ENCODE measurements around the gene BEND5.
A peak's percentile ranks its signal among the peaks of the same experiment; 100 is the strongest.

Gene BEND5

DNA sequence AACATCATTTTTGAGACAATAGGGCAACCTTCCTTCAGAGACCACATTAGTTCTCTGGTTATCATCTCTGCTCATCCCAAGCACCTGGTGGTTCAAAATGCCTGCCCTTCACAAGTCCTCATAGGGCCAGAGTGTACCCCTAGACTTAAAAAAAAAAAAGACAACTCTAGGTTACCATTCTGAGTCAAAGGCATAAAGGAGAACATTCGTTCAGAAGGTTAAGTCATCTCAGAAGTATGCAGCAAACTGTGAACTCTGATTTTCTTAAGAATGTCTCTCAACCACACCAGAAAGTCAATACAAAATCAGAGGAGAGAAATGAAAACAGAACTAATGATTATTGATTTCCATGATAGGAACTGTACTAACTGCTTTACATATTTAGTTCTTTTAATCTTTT lies 9.2 kb upstream of the BEND5 start:
- Mint-ChIP-seq H3K27me3 (peaks cover 0 to 12% of the 10 kb centered on the region in 2 donors), H3K9me3 (no peaks in the 10 kb centered on the region), H3K36me3 (ENCODE audit: insufficient read depth) (no peaks in the 10 kb centered on the region), H3K4me3 (no peak overlapping the region), H3K4me1 (ENCODE audit: low read depth in 2 of 2) (no peaks in the 10 kb centered on the region), H3K27ac (no peak overlapping the region)
- no peak for ATAC-seq (replicated peaks)
- DNase-seq, result no peak

DNA sequence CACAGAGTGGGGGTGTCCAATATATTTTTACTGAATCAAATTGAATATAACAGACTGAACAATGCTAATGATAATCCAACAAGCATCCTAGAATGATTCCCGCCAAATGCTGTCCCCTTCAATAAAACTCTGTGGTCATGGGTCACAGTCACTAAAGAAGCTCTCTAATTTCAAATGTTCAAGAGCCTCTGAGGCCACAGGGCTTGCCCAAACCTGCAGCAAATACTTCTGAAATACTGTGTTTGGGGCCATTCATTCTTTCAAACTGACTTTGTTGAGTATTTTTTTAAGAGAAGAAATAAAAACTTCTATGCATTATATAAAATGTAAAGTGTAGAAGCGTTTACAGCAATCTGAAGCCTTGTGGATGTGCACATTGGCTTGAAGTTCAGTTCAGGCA lies 7.6 kb upstream of the BEND5 start:
- ATAC-seq (replicated peaks), result no peak
- Mint-ChIP-seq H3K36me3 (ENCODE audit: insufficient read depth) (no peaks in the 10 kb centered on the region), H3K27me3 (peaks cover 6 to 12% of the 10 kb centered on the region in 2 donors), H3K27ac (no peak overlapping the region), H3K4me1 (ENCODE audit: low read depth in 2 of 2) (no peaks in the 10 kb centered on the region), H3K9me3 (no peaks in the 10 kb centered on the region), H3K4me3 (no peak overlapping the region)
- no peak for DNase-seq

DNA sequence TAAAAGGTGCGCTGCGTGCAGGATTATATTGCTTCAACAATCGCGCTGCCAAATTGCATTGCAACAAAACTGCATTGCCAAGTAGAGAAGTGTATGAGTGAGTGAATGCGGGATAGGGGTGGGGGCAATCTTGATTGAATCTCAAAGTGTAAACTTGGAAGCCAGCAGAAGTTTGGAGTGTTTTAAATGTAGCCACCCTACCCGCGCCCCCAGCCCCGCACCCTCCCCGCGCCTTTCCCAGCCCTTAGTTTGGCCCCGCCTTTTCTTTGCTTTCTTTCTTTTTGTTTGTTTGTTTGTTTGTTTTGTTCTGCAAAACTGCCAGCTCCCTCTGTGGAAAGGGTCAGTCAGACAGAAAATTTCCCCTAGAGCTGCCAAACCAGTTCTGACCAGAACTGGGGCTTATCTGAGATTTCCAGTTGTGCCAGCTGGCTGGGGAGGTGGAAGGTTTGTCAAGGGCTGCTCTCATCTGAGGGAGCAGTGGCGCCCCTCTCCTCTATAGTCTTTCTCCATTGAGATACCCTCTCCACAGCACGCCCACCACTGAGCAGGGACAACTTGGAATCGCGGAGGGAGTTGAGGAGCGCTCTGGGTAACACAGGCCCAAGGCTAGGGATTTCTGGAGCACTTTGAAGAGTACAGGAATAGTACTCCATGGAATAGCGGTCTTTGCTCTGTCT lies 666 bp upstream of the BEND5 start:
- Mint-ChIP-seq H3K4me1 (ENCODE audit: low read depth in 2 of 2) (peaks cover 8% of the 10 kb centered on the region in 2 donors), H3K27me3 (peaks cover 35 to 44% of the 10 kb centered on the region in 2 donors), H3K4me3 (peak overlapping the region; percentile 64 to 70), H3K9me3 (peaks cover 0 to 2% of the 10 kb centered on the region in 2 donors), H3K27ac (no peak overlapping the region), H3K36me3 (ENCODE audit: insufficient read depth) (no peaks in the 10 kb centered on the region)
- no peak for ATAC-seq (replicated peaks)
- no peak for DNase-seq

DNA sequence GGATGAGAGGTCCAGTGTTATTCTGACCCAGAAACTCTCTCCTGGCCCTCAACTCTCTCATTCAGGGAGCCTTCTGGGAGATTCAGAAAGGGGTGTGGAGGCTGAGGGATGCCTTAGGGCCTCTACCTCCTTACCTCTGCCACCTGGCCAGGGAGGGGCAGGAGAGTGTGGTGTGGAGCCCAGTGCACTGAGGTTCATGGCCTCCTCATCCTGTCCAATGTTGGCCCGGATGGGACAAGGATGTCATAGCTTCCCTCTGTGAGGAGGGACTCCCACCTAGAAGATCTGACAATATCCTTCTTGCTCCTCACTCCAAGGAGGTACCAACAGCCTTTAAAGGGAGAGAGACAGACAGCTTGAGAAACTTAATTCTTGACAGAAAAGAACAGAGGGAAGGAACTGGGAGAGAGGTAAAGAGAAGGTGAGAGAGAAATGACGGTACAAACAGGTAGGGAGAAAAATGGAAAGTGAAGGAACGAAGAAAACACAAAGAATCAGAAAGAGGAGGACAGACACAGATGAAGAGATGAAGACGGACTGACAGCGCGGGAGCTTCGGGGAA lies 779 bp downstream of the BEND5 start:
- DNase-seq (no peak), ATAC-seq (replicated peaks) (no peak)
- peaks cover 35 to 44% of the 10 kb centered on the region in 2 donors for H3K27me3 Mint-ChIP-seq

DNA sequence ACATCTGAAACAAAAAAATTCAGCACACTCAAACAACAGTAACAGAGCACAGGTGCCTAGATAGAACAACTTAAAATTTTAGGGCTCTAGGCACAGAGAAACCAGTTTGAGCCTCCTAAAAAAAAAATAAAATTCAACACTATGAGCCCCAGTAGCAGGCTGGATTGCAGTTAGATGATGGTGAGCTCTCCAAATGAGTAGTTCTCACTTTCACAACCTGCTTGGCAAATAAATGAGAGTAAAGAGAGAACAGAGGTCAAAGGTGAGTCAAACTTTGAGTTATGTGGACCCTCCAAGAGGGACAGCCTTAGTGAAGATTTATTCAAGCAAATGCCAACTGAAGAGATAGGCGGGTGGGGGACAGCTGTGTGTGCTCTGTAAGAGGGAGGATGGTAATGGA lies 3.6 kb downstream of the BEND5 start:
- peaks cover 0 to 2% of the 10 kb centered on the region in 2 donors for H3K9me3 Mint-ChIP-seq
- DNase-seq (no peak), ATAC-seq (replicated peaks) (no peak)
- peaks cover 29 to 38% of the 10 kb centered on the region in 2 donors for H3K27me3 Mint-ChIP-seq
- H3K4me1 Mint-ChIP-seq (ENCODE audit: low read depth in 2 of 2), result peaks cover 8% of the 10 kb centered on the region in 2 donors
- no peaks in the 10 kb centered on the region for H3K36me3 Mint-ChIP-seq (ENCODE audit: insufficient read depth)
- H3K4me3 Mint-ChIP-seq, result no peak overlapping the region
- no peak overlapping the region for H3K27ac Mint-ChIP-seq

More for the DNA sequence above, 779 bp downstream of the BEND5 start:
- Mint-ChIP-seq H3K36me3 (ENCODE audit: insufficient read depth) (no peaks in the 10 kb centered on the region), H3K27ac (peak overlapping the region in 1 of 2 donors; percentile 39), H3K9me3 (peaks cover 0 to 2% of the 10 kb centered on the region in 2 donors), H3K4me1 (ENCODE audit: low read depth in 2 of 2) (peaks cover 8% of the 10 kb centered on the region in 2 donors), H3K4me3 (peak overlapping the region; percentile 57 to 75)

DNA sequence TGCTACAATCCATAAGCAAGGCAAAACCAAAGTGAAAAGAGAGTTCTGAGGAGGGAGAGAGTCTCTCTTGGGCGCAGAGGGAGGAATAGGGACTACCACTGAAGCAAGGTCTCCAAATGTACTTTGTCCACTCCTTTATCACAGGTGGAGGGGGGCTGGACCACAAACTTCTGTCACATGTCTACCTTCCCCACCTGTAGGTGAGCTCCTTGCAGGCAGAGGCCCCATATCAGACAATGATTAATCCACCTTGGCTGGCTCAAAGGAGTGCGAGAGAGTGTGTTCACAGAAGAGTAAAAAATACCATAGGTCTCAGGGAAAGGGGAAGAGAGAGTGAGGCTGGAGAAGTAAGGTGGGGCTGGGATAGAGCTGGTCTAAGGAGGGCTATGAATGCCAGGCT lies 4.5 kb downstream of the BEND5 start:
- no peak for ATAC-seq (replicated peaks)
- H3K27me3 Mint-ChIP-seq, result peaks cover 20 to 29% of the 10 kb centered on the region in 2 donors
- H3K9me3 Mint-ChIP-seq, result peaks cover 0 to 2% of the 10 kb centered on the region in 2 donors
- no peak overlapping the region for H3K4me3 Mint-ChIP-seq
- DNase-seq, result no peak
- H3K4me1 Mint-ChIP-seq (ENCODE audit: low read depth in 2 of 2), result peaks cover 5% of the 10 kb centered on the region in 2 donors
- no peak overlapping the region for H3K27ac Mint-ChIP-seq
- no peaks in the 10 kb centered on the region for H3K36me3 Mint-ChIP-seq (ENCODE audit: insufficient read depth)

DNA sequence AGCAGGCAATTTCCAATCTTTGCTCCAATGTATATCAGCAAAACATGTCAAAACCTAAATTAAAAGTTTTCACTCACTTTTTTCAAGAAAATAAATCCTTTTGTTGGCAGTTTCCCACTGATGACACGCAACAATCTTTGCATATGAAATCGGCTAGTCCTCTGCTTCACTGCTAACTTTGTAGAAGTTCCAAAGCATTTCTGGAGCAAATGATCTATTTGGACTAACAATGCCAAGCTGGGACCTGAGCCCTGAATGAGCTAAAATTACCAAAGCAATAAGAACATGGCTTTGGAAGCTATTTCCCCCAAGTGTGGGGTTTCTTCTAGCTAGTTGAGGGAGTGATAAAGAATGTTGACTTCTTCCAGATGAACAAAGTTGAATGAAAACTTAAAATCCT lies 5.1 kb downstream of the BEND5 start:
- Mint-ChIP-seq H3K27ac (no peak overlapping the region), H3K36me3 (ENCODE audit: insufficient read depth) (no peaks in the 10 kb centered on the region), H3K9me3 (peaks cover 0 to 2% of the 10 kb centered on the region in 2 donors), H3K27me3 (peaks cover 17 to 27% of the 10 kb centered on the region in 2 donors), H3K4me3 (no peak overlapping the region), H3K4me1 (ENCODE audit: low read depth in 2 of 2) (peaks cover 5% of the 10 kb centered on the region in 2 donors)
- ATAC-seq (replicated peaks), result no peak
- no peak for DNase-seq

DNA sequence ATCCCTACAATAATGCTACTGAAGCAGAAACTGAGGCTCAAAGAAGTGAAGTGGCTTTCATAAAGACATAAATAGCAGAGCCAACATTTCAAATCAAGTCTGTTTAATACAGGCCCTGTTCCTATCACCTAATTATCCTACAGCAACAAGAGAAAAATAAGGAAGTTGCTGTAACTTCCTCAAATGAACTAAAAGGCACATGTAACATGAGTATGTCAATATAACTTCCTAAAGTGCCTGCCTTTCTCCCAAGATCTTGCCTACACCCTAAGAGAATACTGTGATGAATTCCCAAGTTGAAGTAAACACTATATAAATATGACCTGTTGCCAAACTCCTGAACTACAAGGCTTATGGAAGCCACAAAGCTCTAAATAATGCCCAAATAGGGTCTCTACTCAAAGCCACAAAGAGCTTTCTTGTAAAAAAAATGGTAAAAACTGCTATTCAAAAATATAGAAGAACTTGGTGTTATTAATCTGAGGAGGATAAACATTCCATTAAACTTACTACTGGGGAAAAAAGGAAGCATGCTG lies 8.6 kb downstream of the BEND5 start:
- Mint-ChIP-seq H3K4me3 (no peak overlapping the region), H3K36me3 (ENCODE audit: insufficient read depth) (peaks cover 3% of the 10 kb centered on the region), H3K27ac (no peak overlapping the region), H3K9me3 (no peaks in the 10 kb centered on the region), H3K27me3 (peaks cover 0 to 16% of the 10 kb centered on the region in 2 donors), H3K4me1 (ENCODE audit: low read depth in 2 of 2) (no peaks in the 10 kb centered on the region)
- DNase-seq (no peak), ATAC-seq (replicated peaks) (no peak)

DNA sequence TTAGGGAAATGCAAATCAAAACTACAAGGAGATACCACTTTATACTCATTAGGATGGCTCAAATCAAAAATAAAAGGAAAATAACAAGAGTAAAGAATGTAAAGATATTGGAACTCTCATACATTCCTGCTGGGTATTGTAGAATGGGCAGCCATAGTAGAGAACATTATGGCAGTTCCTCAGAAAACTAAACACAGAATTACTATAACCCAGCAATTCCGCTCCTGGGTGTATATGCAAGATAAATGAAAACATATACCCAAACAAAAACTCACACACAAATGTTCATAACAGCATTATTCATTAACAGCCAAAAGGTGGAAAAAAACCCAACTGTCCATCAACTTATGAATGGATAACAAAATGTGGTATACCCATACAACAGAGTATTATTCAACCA lies 11.4 kb downstream of the BEND5 start:
- Mint-ChIP-seq H3K27ac (no peak overlapping the region), H3K9me3 (no peaks in the 10 kb centered on the region), H3K27me3 (peaks cover 0 to 10% of the 10 kb centered on the region in 2 donors), H3K4me1 (ENCODE audit: low read depth in 2 of 2) (no peaks in the 10 kb centered on the region), H3K4me3 (no peak overlapping the region), H3K36me3 (ENCODE audit: insufficient read depth) (peaks cover 3% of the 10 kb centered on the region)
- no peak for DNase-seq
- no peak for ATAC-seq (replicated peaks)

DNA sequence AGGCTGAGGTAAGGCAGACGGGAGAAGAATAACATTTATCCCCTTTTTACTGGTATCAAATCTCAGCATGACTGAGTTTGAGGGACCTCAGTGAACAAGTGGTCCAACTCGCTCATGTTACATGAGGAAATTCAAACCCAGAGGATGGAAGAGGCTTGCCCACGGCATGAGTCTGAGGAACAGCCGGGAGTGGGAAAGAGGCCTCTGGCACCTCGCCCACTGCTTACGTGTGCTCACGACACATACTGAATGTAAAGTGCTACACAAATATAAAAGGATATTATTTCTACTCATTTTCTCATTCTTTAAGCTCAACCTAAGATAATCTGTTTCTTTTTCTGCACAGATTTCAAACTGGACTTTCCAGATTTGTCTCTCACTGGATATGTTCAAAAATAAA lies 14.7 kb downstream of the BEND5 start:
- Mint-ChIP-seq H3K4me1 (ENCODE audit: low read depth in 2 of 2) (no peaks in the 10 kb centered on the region), H3K36me3 (ENCODE audit: insufficient read depth) (peaks cover 12% of the 10 kb centered on the region), H3K27me3 (peaks cover 0 to 10% of the 10 kb centered on the region in 2 donors), H3K4me3 (no peak overlapping the region), H3K27ac (no peak overlapping the region), H3K9me3 (no peaks in the 10 kb centered on the region)
- DNase-seq, result no peak
- no peak for ATAC-seq (replicated peaks)

DNA sequence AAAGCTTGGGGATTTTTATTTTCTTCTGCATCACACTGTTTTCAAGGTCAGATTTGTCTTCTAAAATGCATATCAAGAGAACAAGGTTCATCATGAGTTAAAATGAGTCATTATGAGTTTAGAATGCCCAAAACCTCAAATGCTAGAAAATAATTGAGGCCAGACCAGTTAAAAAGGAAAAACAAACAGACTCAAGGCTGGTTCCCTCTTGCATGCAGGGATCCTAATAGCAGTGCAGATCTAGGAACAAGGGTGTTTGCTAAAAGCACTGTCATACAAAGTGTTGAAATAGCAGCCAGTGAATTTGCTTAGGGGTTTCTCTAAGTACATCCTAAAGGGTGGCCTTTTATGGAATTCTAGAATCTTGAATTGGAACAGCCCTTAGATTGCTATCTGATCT lies 15.3 kb downstream of the BEND5 start:
- Mint-ChIP-seq H3K9me3 (no peaks in the 10 kb centered on the region), H3K4me1 (ENCODE audit: low read depth in 2 of 2) (no peaks in the 10 kb centered on the region), H3K4me3 (no peak overlapping the region), H3K27me3 (peaks cover 0 to 10% of the 10 kb centered on the region in 2 donors), H3K27ac (no peak overlapping the region), H3K36me3 (ENCODE audit: insufficient read depth) (peaks cover 12% of the 10 kb centered on the region)
- DNase-seq, result no peak
- no peak for ATAC-seq (replicated peaks)

DNA sequence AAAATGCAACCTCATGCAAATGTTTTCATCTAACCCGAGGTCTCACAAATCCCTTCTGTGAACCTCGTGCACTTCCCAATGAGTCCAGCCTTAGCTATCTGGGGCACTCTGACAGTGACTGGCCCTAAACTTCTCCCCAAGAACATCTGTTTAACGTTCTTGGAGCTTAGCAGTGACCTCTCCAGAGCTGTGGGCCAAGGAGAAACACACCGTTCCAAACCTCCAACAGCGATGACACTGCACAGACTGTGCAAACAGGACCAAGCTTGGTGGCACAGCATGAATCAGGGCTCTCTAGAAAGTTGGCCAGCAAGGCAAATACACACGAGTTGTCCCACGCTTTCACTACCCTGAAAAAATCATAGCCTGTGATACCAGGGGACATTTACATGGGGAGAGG lies 15.8 kb downstream of the BEND5 start:
- no peak for DNase-seq
- peaks cover 12% of the 10 kb centered on the region for H3K36me3 Mint-ChIP-seq (ENCODE audit: insufficient read depth)
- H3K4me1 Mint-ChIP-seq (ENCODE audit: low read depth in 2 of 2), result no peaks in the 10 kb centered on the region

DNA sequence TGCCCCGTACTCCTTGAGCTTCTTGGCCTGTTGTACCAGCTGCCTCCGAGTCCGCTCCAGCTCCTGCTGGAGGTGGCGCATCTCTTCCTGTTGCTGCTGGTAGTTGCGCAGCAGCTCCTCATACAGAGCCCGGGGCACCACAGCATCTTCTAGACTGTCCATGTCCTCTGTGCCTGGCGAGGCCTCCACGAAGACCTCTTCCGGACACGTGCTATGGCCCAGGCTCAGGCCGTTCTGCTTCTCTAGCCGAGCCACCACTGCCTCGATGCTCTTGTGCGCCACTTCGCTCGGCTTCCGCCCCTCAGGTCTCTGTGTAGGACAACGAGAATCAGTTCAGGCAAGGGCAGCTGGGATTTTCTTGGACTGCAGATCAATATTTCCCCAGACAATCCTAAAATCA lies 17.7 kb downstream of the BEND5 start:
- Mint-ChIP-seq H3K4me1 (ENCODE audit: low read depth in 2 of 2) (no peaks in the 10 kb centered on the region), H3K36me3 (ENCODE audit: insufficient read depth) (peaks cover 12% of the 10 kb centered on the region), H3K9me3 (no peaks in the 10 kb centered on the region), H3K4me3 (no peak overlapping the region), H3K27me3 (peaks cover 0 to 9% of the 10 kb centered on the region in 2 donors), H3K27ac (no peak overlapping the region)
- ATAC-seq (replicated peaks) (no peak), DNase-seq (no peak)

More for the DNA sequence above, 15.8 kb downstream of the BEND5 start:
- Mint-ChIP-seq H3K27me3 (peaks cover 0 to 10% of the 10 kb centered on the region in 2 donors), H3K4me3 (no peak overlapping the region), H3K9me3 (no peaks in the 10 kb centered on the region), H3K27ac (no peak overlapping the region)
- no peak for ATAC-seq (replicated peaks)

DNA sequence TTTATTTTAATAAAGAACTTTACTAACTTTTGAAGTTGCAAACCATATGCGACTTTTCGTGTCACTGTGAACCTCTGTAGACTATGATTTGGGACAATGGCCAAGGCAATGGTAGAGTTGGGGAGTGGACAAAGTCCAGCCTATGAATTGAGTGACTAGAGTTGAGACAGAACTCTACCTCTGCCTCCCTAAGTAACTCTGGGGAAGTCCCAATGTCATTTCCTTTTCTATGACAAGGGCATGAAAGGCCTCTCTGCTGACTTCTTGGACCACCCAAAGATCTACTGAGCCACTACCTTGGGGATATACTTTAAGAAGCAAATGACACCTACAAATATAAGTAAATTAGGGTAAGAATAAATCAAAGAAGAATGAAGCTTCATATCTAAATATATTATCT lies 19.3 kb downstream of the BEND5 start:
- H3K27me3 Mint-ChIP-seq, result no peaks in the 10 kb centered on the region
- H3K4me3 Mint-ChIP-seq, result no peak overlapping the region
- no peaks in the 10 kb centered on the region for H3K9me3 Mint-ChIP-seq
- H3K4me1 Mint-ChIP-seq (ENCODE audit: low read depth in 2 of 2), result no peaks in the 10 kb centered on the region
- no peak overlapping the region for H3K27ac Mint-ChIP-seq
- H3K36me3 Mint-ChIP-seq (ENCODE audit: insufficient read depth), result peaks cover 12% of the 10 kb centered on the region
- ATAC-seq (replicated peaks), result no peak
- DNase-seq, result no peak
